ENCODE results near the gene KIF26B.

The KIF26B gene

GRCh38 chr1:245173446-245174211 lies 18.8 kb downstream of the KIF26B start:
- no peak for DNase-seq

- no peak for DNase-seq
Measured at GRCh38 chr1:245177071-245177900, 22.5 kb downstream of the KIF26B start.

- no peak for DNase-seq
Measured at GRCh38 chr1:245179706-245180105, 24.9 kb downstream of the KIF26B start.

- no peak for DNase-seq
Measured at GRCh38 chr1:245180496-245181157, 25.8 kb downstream of the KIF26B start.

- no peak for DNase-seq
Measured at GRCh38 chr1:245181158-245181517, 26.4 kb downstream of the KIF26B start.

- no peak for DNase-seq
Measured at GRCh38 chr1:245182028-245182427, 27.2 kb downstream of the KIF26B start.

- DNase-seq = no peak
Measured at GRCh38 chr1:245183429-245183828, 28.6 kb downstream of the KIF26B start.

GRCh38 chr1:245184779-245185178 lies 30.0 kb downstream of the KIF26B start:
- no peak for DNase-seq

- no peak for DNase-seq
Measured at GRCh38 chr1:245188403-245188802, 33.6 kb downstream of the KIF26B start.

- no peak for DNase-seq
Measured at GRCh38 chr1:245195398-245195797, 40.6 kb downstream of the KIF26B start.

GRCh38 chr1:245197121-245197520 lies 42.3 kb downstream of the KIF26B start:
- no peak for DNase-seq

GRCh38 chr1:245197911-245198379 lies 43.2 kb downstream of the KIF26B start:
- DNase-seq = no peak

GRCh38 chr1:245198748-245199516 lies 44.1 kb downstream of the KIF26B start:
- no peak for DNase-seq

- no peak for DNase-seq
Measured at GRCh38 chr1:245200146-245200545, 45.4 kb downstream of the KIF26B start.

GRCh38 chr1:245201201-245201600 lies 46.4 kb downstream of the KIF26B start:
- no peak for DNase-seq

- DNase-seq = no peak
Measured at GRCh38 chr1:245201827-245202226, 47.0 kb downstream of the KIF26B start.

- DNase-seq = no peak
Measured at GRCh38 chr1:245205396-245205795, 50.6 kb downstream of the KIF26B start.

GRCh38 chr1:245205864-245206263 lies 51.1 kb downstream of the KIF26B start:
- DNase-seq = no peak

- no peak for DNase-seq
Measured at GRCh38 chr1:245207056-245207638, 52.4 kb downstream of the KIF26B start.

GRCh38 chr1:245207801-245208200 lies 53.0 kb downstream of the KIF26B start:
- DNase-seq = no peak

- DNase-seq = no peak
Measured at GRCh38 chr1:245209658-245210435, 55.1 kb downstream of the KIF26B start.
